ENCODE data around the gene RBMS3. TPM values are rescaled to one million over a fixed set of nuclear protein-coding genes. Genes with fewer than 3 reads are reported as not detected.

The RBMS3 gene
- total and polyA plus RNA-seq, 2 of the 13 experiments (the other 11 are each of a cell fraction or from before 2014, with no cell fraction given), result not detected

- no peaks in the 10 kb centered on the region for H3K36me3 ChIP-seq (replicated peaks in 1 of 2; ENCODE audit: control insufficient read depth in 1 of 2, insufficient read depth in 2 of 2, low read length in 2 of 2)
- H3K79me2 ChIP-seq (ENCODE audit: insufficient read depth, low read length), result no peaks in the 10 kb centered on the region
- in situ Hi-C loops (cut with HindIII; ENCODE audit: extremely low pct_ligation_motif_present, low pct_unique_long_range_greater_than_20kb), result no loop called here
- ATAC-seq (no peak), FAIRE-seq (no peak), DNase-seq (ENCODE audit: low spot score) (no peak)
- no peaks in the 10 kb centered on the region for H4K20me1 ChIP-seq (ENCODE audit: insufficient read depth, low read length)
- intact Hi-C loops (cut with micrococcal nuclease; ENCODE audit: unreplicated experiment), result no loop called here
- TF ChIP-seq ZNF550 (CRISPR knock-in tag; IDR thresholded peaks at IDR 0.05; ENCODE audit: borderline replicate concordance), result no peak
- TF ChIP-seq FOXK2 (IDR thresholded peaks at IDR 0.05), result no peak
- TF ChIP-seq HNRNPH1 (optimal IDR thresholded peaks at IDR 0.05; ENCODE audit: low read depth, low read length), result no peak
- no peak for TF ChIP-seq ZNF782 (CRISPR knock-in tag; IDR thresholded peaks at IDR 0.05; ENCODE audit: borderline replicate concordance)
- TF ChIP-seq DRAP1 (CRISPR knock-in tag; IDR thresholded peaks at IDR 0.05), result no peak
- TF ChIP-seq SOX13 (IDR thresholded peaks at IDR 0.05), result no peak
- TF ChIP-seq SOX13 (CRISPR knock-in tag; conservative IDR thresholded peaks at IDR 0.05 in 1 of 2, IDR thresholded peaks at IDR 0.05 in 1 of 2), result no peak
- no peak for TF ChIP-seq ZFYVE20 (CRISPR knock-in tag; IDR thresholded peaks at IDR 0.05; ENCODE audit: borderline replicate concordance, low read depth)
- no TSS peak for BruUV-seq (replicated peaks)
- no peaks in the 10 kb centered on the region for H3K9me3 ChIP-seq (ENCODE audit: low read length)
- H3K9ac ChIP-seq (ENCODE audit: insufficient read depth, low read depth, low read length), result no peak overlapping the region
- H2AFZ ChIP-seq (ENCODE audit: low read length), result no peak overlapping the region
- no peaks in the 10 kb centered on the region for H3K4me1 ChIP-seq (ENCODE audit: insufficient read depth, low read length)
- WGBS (ENCODE audit: low lambda C conversion rate), result 43% methylated on average over 3 of the region's 3 CpGs
- ChIA-PET CTCF (ENCODE audit: low intra/inter-chr PET ratio, low total read pairs) (no interaction called here), POLR2A (no interaction called here)
- no peak overlapping the region for H3K27ac ChIP-seq (ENCODE audit: extremely low read length, insufficient read depth, low read length)
- no peak overlapping the region for H3K4me3 ChIP-seq (replicated peaks in 1 of 3; ENCODE audit: insufficient read depth in 1 of 3, low read depth in 2 of 3, low read length in 3 of 3)
- no peaks in the 10 kb centered on the region for H3K27me3 ChIP-seq (ENCODE audit: control insufficient read depth in 1 of 2, insufficient read depth in 2 of 2, low read length in 2 of 2)
- no peak overlapping the region for H3K4me2 ChIP-seq (ENCODE audit: low read depth, low read length)
Measured at GRCh38 chr3:29478611-29479010, 197.7 kb downstream of the RBMS3 start.

- BruUV-seq (replicated peaks), result no TSS peak
Measured at GRCh38 chr3:29481249-29481648, 200.4 kb downstream of the RBMS3 start.

More at GRCh38 chr3:29481249-29481648, 200.4 kb downstream of the RBMS3 start:
- DNase-seq (ENCODE audit: low spot score) (no peak), FAIRE-seq (no peak), ATAC-seq (no peak)
- H3K4me2 ChIP-seq (ENCODE audit: low read depth, low read length), result no peak overlapping the region
- no peaks in the 10 kb centered on the region for H3K9me3 ChIP-seq (ENCODE audit: low read length)
- no peak overlapping the region for H2AFZ ChIP-seq (ENCODE audit: low read length)
- no peaks in the 10 kb centered on the region for H4K20me1 ChIP-seq (ENCODE audit: insufficient read depth, low read length)
- H3K36me3 ChIP-seq (replicated peaks in 1 of 2; ENCODE audit: control insufficient read depth in 1 of 2, insufficient read depth in 2 of 2, low read length in 2 of 2), result no peaks in the 10 kb centered on the region
- no peak overlapping the region for H3K9ac ChIP-seq (ENCODE audit: insufficient read depth, low read depth, low read length)
- ChIA-PET POLR2A (no interaction called here), CTCF (ENCODE audit: low intra/inter-chr PET ratio, low total read pairs) (no interaction called here)
- H3K4me3 ChIP-seq (replicated peaks in 1 of 3; ENCODE audit: insufficient read depth in 1 of 3, low read depth in 2 of 3, low read length in 3 of 3), result no peak overlapping the region
- no peak for TF ChIP-seq ZNF160 (CRISPR knock-in tag; IDR thresholded peaks at IDR 0.05)
- no peak for TF ChIP-seq PAX8 (CRISPR knock-in tag; IDR thresholded peaks at IDR 0.05; ENCODE audit: borderline replicate concordance)
- TF ChIP-seq ZNF18 (CRISPR knock-in tag; IDR thresholded peaks at IDR 0.05; ENCODE audit: insufficient replicate concordance), result no peak
- no peak for TF ChIP-seq TGIF2 (CRISPR knock-in tag; IDR thresholded peaks at IDR 0.05)
- no peak for TF ChIP-seq YY1 (IDR thresholded peaks at IDR 0.05; ENCODE audit: insufficient read depth, insufficient replicate concordance, low read depth, low read length)
- no peak for TF ChIP-seq HDAC1 (CRISPR knock-in tag; IDR thresholded peaks at IDR 0.05)
- TF ChIP-seq ISX (CRISPR knock-in tag; conservative IDR thresholded peaks at IDR 0.05), result no peak
- H3K4me1 ChIP-seq (ENCODE audit: insufficient read depth, low read length), result no peaks in the 10 kb centered on the region
- intact Hi-C loops (cut with micrococcal nuclease; ENCODE audit: unreplicated experiment), result no loop called here
- no peak overlapping the region for H3K27ac ChIP-seq (ENCODE audit: extremely low read length, insufficient read depth, low read length)
- H3K27me3 ChIP-seq (ENCODE audit: control insufficient read depth in 1 of 2, insufficient read depth in 2 of 2, low read length in 2 of 2), result no peaks in the 10 kb centered on the region
- in situ Hi-C loops (cut with HindIII; ENCODE audit: extremely low pct_ligation_motif_present, low pct_unique_long_range_greater_than_20kb), result no loop called here
- 59% methylated on average over 1 of the region's 1 CpG for WGBS (ENCODE audit: low lambda C conversion rate)
- no peaks in the 10 kb centered on the region for H3K79me2 ChIP-seq (ENCODE audit: insufficient read depth, low read length)
